COLO829 (cell line): ENCODE measurements around the gene CDC45.

Source experiments
- DNase-seq: peaks from one replicate; pipeline ENCODE4 v3.0.0; 2012; ENCODE audit warnings: low spot score

CDC45 gene

DNA sequence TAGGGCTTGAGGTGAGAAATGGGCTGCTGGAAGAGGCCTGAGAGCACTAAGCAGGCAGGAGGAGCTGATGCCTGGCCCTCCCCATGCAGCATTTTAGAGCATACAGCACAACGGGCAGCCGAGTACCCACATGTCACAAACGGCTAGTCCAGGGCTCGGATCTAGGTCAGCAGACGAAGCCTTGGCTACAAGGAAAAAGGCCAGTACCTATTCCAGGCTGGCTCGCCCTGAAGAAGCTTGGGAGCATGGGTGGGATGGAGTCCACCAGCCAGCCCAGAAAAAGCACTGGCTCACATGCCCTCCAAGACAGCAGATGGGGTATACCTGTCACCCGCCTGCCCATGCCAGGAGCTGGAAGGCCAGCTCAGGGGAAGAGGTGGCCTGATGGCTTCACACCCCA lies 10.3 kb upstream of the CDC45 start:
- no peak for DNase-seq

DNA sequence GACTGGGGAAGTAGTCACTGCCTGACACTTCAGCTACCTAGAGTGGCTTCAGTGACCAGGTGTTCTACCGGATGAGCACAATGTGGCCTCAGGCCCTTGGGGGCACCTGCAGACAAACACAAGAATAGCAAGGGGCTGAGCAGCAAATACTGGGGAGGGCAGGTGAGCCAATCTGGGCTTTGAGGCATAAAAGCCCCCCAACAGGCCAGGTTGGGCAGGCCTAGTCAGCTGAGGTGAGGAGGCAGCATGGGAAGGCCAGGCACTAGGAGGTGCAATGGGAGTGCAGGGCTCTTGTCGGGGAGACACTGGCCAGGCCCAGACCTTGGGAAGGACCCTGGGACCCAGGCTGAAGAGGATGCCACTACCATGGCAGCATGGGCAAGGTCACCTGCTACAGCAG lies 9.7 kb upstream of the CDC45 start:
- no peak for DNase-seq

DNA sequence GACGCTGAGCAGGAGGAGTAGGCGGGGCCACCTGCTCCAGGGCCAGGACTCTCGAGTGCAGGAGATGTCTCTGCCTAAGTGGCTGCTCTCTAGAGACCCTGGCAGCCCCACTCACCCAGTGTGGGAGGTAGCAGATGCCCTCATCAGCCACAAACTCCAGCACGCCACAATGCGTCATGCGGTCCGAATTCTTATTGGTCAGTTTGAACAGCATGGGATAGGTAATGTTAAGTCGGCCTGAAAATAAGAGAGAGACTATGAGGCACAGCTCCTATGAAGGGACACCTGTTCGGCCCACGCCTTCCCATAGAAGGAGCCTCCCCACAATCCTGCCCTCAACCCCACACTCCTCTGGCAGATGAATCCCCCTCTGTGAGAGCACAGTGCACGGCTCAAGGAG lies 8.1 kb upstream of the CDC45 start:
- no peak for DNase-seq

DNA sequence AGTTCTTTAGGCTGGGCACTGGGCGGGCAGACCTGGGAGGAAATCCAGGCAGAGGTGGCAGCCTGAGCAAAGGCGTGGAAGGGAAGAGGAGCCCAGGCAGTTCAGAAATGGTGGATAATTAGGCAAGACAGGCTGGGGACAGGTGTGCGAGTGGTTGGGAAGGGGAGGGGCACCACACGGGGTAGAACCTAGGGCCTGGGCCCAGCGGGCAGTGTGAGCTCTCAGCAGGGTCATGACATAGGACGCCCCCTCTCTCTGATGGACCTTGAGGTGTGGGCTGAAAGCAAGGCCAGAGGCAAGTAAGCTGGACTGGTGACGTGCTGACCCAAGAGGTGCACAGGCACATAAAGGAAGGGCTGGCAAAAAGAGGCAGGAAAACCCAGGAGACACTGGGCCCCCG lies 7.5 kb upstream of the CDC45 start:
- no peak for DNase-seq

DNA sequence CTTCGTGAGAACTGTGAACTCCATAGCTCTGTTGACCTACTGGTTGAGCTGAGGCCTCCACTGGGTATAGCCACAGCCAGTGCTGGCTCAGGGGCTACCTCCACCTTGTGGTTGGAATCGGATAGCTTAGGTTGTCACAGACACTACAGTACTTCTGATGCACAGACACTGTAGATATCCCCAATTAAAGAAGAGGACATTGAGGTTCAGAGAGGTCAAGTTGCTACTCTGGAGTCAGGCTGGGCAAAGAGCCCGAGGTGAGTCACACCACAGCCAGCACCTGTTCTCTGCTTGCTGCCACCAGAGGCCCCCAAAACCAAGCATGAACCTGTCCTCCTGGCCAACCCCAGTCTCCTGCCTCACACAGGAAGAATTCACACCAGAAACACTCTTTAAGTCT lies 6.1 kb upstream of the CDC45 start:
- no peak for DNase-seq

DNA sequence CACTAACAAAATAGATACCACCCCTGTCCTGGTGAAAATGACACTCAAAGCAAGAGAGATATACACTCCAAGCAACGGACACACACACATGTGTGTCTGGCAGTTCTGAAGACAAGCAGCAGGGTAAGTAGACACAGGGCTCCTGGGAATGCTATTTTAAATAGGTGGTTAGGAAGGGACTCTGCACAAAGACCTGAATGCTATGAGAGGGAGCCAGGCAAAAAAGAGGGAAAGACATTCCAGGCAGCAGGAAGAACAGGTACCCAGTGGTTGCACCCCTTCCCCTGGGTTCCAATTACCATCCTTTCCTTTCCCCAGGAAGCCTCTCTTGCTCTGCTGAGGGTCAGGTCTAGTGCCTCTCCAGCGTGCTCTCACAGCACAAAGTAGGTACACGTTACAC lies 3.7 kb upstream of the CDC45 start:
- DNase-seq, result no peak

DNA sequence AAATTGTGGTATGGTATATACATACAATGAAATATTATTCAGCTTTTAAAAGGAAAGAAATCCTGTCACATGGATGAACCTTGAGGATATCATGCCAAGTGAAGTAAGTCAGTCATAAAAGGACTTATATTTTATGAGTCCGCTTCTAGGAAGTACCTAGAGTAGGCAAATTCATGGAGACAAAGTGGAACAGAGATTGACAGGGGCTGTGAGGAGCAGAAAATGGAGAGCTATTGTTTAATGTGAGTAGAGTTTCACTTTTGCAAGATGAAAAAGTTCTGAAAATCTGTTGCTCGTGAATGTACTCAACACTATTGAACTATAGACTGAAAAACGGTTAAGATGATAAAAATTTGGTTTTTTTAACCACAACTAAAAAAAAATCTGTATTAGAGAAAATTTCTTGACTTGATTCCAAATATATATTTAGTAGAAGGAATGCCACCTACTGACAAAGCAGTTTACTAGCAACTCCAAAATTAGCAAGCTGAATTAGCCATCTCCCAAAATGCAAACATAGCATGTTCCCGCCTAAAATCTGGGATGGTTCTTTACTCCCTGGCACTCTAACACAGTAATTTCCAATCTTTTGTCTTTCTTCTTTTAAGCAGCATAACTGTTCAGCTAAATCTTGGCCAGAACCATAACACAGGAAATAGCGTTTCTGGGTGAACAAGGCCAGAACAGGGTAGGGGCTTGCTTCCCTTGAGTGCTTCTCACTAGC lies 2.2 kb upstream of the CDC45 start:
- DNase-seq, result no peak

DNA sequence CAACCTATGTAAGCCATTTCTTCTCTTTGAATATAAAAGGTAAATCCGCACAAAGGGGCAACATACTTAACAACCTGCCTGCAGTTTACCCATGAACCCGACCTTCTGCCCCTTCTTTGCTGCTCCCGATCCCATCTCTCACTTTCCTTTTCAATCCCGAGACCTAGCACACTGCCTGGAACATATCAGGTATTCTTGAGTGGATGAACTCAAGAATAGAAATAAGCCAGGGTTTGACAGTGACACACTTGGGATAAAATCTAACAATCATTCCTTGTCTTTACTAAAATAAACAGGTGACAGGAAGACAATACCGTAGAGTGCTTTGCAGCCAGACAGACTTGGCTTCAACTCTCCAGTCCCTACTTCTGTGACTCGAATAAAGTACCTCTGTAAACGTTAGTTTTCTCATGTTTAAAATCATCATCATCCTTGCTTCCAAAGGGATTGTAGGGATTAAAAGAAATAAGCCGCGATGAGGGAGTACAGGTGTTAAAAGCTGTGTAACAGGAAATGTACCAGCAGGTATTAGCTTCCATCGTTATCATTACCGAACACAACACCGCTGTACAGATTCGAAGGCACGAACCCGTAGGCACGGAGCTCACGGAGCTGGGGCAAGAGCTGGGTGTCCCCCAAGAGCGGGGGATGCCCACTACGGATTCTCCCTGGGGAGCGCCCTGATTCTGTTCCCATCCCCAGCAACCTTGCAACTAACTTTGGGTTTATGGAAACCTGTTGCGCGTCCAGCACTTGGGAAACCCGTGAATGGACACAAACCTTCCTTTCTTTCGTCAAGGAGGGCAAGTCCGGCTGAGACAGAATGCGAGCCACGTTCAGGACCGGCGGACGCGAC lies 1.4 kb upstream of the CDC45 start:
- no peak for DNase-seq

DNA sequence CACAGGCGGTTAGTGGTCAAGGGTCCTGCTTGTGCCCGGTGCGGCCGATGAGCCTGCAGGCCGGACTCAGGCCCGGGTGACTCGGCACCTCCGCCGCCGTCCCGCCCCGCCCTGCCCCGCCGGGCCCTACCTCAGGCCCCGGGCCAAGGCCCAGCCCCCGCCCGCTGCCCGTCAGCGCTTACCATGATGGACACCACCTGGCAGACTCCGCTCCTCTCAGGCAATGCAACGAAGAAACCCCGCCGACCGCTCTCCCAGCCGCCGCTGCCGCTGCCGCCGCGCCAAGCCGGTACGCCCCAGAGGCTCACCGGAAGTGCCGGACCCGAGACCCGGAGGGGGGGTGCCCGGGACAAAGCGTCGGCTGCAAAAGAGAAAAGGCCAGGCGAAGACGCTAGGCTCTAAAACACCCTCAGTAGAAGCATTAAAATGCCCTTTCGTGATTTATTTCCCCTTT lies 792 bp upstream of the CDC45 start, which contains the start of gene UFD1:
UFD1 (minus strand) TSS at position 293 of the 454 bp plus-strand sequence; CDS start at position 185, 108 bp downstream.
- no peak for DNase-seq

DNA sequence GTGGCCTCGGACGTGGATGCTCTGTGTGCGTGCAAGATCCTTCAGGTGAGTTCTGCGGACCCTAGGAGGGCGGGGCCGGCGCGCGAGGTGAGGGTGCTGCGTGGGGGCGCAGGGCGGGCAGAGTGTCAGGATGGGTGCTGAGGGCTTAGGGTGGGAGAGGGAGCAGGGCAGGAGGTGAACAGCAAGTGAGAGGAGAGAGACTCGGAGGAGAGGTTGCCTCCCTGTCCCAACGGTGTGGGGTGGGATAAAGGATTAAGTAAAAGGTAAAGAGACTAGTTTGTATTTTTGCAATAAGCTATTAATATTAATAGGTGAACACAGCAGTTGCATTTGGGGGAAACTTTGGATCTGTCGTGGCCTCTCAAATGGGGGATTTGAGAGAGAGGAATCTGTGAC lies 451 bp downstream of the CDC45 start:
- DNase-seq, result no peak

DNA sequence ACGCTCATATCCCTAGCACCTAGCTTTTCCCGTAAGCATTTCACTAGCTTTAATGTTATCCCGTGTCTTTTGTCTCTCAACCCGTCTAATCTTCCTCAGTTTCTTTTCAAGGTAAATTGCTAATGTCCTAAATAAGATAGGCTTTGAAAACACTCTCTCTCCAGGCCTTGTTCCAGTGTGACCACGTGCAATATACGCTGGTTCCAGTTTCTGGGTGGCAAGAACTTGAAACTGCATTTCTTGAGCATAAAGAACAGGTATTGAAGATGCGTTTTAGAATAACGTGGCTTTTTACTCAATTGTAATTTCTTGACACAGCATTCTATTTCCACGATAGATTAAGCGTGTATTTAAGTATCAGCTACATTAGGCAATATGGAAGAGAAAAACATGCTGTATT lies 1.1 kb downstream of the CDC45 start:
- DNase-seq, result no peak

DNA sequence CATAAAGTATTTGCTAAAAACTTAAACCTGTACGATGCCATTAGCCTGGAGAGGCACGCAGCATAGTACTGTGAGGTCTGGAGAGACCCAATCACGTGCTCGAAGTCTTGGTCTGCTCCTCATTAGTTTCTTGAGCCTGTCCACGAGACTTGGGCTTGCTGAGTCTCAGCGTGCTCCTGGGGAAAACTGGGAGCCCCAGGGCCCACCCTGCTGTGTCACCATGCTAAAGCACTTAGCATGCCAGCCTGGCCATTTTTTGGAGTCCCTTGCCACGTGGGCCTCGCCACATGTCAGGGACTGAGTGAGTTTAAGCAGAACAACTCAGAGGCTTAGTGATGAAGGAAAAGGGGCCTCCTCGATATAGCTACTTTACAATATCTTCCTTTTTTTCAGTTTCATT lies 2.6 kb downstream of the CDC45 start:
- no peak for DNase-seq

DNA sequence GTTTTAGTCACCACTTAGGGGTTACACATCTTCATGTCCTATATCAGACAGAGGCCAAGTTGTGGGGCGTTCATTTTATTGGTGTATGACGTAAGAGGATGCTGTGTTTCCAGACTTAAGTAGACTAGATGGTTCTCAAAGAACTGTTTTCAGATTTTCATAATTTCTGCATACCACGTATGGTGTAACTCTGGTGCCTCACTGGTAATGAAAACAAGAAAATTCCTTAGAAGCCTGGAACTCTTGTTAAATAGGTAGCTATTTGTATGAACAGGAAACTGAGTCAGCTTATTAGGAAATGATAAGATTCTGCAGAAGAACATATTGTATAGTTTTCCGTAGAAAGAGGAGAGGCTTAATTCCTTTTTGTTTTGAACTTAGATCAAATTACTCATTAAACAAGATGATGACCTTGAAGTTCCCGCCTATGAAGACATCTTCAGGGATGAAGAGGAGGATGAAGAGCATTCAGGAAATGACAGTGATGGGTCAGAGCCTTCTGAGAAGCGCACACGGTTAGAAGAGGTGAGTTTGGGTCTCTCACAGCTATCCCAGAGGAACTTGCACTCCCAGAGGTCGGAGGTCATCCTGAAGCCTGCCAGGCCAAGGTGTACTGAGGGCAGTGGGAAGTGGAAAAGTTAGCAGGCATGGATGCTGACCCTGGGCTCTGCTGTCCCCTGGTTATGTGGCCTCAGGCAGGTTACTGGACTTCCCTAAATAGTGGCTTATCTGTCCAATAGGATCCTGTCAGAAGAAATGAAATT lies 3.9 kb downstream of the CDC45 start:
- DNase-seq, result no peak

DNA sequence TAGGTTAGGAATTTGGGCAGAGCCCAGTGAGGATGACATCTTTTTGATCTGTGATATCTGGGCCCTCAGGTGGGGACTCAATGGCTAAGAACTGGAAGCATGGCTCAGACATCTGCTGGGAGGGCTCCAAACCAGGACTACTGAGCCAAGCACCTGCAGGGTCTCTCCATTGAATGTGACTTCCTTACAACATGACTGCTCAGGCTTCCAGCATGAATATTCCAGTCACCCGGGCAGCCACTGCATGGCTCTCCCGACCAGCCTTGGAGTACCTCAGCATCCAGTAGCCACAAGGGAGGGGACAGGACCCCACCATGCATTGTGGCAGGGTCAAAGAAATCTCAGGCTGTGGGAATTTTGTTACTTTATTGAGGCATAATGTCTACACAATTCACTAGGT lies 8.6 kb downstream of the CDC45 start:
- no peak for DNase-seq

DNA sequence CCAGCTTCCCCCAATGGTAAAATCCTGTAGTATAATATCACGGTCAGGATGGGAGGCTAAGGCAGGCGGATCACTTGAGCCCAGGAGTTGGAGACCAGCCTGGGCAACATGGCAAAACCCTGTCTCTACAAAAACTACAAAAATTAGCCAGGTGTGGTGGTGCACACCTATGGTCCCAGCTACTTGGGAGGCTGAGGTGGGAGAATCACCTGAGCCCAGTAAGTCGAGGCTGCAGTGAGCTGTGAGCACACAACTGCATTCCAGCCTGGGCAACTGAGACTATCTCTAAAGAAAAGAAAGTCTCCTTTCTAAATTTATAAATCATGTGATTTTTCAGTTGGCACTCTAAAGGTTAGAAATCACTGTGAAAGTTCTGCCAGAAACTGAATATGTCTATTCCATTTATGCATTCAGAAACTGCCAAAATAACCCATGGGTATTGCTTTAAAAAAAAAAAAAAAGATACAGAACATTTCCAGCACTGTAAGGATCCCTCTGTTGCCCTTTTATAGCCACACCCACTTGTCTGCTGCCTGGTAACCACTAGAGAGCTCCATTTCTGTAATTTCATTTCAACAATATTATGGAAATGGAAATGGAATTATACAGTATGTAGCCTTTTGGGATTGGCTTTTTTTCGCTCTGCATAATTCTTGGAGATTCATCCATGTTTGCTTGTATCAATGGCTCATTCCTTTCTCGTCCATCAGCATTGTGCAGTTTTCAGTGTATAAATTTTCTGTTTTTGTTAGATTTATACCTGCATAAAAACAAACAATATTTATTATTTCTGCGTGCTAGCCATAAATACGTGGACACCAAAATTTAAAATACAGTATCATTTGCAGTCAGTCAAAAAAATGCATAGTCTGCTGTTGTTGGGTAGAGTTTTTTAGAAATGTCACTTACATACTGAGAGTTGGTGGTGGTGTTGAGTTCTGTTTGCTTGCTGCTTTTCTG lies 9.4 kb downstream of the CDC45 start:
- peak; percentile 67 for DNase-seq

DNA sequence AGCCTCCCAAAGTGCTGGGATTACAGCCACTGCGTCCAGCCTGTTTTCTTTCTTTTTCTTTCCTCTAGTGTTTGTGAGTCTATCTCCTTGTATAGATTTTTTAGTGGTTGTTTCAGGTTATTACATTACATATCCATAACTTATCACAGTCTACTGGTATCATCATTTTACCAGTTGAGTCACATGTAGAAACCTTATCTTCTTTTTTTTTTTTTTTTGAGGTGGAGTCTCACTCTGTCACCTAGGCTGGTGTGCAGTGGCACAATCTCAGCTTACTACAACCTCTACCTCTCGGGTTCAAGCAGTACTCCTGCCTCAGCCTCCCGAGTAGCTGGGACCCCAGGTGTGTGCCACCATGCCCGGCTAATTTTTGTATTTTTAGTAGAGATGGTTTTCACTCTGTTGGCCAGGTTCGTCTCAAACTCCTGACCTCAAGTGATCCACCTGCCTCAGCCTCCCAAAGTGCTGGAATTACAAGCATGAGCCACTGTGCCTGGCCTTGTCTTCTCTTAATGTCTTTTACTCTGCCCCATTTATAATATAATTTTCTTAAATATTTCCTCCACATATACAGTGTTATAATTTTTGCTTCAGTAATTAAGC lies 11.0 kb downstream of the CDC45 start:
- DNase-seq, result no peak

DNA sequence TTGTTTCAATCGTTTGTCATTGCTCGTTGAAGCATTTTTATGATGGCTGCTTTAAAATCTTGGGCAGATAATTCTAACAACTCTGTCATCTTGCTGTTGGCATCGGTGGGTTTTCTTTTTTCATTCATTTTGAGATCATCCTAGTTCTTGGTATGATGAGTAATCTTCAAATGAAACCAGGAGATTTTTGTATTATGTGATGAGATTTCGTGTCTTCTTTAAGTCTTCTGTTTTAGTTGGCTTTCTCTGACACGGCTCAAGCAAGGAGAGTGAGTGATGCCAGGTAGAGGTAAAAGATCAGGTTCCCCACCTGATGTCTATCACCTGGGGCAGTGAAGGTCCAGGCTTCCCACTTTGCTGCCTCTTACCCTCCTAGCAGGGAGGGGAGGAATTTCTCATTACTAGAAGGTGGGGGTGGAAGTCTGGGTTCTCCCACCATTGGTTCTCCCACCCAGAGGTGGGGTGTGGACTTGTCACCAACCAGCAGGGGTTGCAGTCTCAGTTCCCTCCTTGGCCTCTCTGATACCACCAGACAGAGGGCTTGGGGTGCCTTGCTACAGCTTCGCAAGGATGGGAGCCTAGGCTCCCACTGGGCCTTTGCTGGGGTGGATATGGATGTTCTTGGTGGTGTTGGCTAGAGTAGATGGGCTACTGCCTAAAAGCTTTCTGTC lies 12.9 kb downstream of the CDC45 start:
- no peak for DNase-seq

DNA sequence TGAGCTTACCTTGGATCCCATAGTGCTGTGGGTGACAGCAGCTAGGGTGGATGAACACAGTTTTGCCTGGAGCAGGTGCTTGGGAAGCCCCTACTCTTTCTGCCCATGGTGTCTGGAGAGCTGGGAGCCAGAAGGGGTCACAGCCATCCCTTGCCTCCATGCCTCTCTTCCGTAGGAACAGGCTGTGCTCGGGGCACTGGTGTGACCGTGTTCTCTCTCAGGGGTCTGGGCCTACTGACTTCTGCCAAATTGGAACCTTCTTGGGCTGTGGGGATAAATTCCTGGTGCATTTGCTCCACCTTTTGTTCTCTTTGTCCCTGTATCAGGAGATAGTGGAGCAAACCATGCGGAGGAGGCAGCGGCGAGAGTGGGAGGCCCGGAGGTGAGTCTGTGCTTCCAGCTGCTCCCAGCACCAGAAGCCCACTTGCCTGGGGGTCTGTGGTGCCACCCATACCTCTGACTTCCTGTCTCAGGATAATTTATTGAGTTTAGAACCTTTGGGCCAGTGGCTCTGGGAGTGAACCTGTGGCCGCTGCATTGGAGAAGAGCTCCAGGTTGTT lies 14.4 kb downstream of the CDC45 start:
- DNase-seq, result no peak

DNA sequence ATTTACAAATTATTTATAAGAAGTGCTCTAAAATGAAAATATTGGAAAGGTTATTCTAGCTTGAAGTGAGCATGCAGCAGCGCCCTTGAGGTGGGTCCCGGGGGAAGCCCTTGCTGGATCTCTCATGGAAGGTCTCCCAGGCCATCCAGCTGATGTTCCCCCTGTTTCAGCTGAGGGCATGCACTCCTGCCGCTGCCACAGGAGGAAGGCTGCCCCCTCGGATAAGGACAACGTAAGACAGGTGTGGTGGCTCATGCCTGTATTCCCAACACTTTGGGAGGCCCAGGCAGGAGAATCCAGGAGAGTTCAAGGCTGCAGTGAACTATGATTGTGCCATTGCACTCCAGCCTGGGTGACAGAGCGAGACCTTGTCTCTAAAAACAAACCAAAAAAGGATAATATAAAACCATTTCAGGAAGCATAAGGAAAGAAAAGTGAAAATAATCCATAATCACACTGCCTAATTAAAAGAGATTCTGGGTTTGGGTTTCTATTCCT lies 15.0 kb downstream of the CDC45 start:
- no peak for DNase-seq
